Retinal pigment epithelial cell (primary cell): ENCODE data around the gene CLIC3.

Experiments used
- DNase-seq: peaks from one replicate; pipeline ENCODE4 v3.0.0-alpha.2; 2010; ENCODE audit warnings: low read depth
- H3K4me3 ChIP-seq: 2 replicates; pipeline ENCODE4 v1.5.1; 2011; ENCODE audit warnings: mild to moderate bottlenecking, low read length, control low read depth, moderate library complexity
- TF ChIP-seq, protein P1 (sequence below): conservative IDR thresholded peaks from 2 replicates; pipeline ENCODE4 v1.5.1; 2011; ENCODE audit warnings: low read depth, low read length, control low read depth, inconsistent platforms

Gene CLIC3

GRCh38 chr9:136991993-136992818 lies 4.2 kb downstream of the CLIC3 start, which contains the start of gene PAXX:
TSS of gene PAXX (plus strand) at chr9:136992422. CDS start at chr9:136992444, 22 bp downstream.
- peak; percentile 59 for DNase-seq
- peak within 1 kb of the TSS; percentile 60 for H3K4me3 ChIP-seq
- TF ChIP-seq, protein P1, sequence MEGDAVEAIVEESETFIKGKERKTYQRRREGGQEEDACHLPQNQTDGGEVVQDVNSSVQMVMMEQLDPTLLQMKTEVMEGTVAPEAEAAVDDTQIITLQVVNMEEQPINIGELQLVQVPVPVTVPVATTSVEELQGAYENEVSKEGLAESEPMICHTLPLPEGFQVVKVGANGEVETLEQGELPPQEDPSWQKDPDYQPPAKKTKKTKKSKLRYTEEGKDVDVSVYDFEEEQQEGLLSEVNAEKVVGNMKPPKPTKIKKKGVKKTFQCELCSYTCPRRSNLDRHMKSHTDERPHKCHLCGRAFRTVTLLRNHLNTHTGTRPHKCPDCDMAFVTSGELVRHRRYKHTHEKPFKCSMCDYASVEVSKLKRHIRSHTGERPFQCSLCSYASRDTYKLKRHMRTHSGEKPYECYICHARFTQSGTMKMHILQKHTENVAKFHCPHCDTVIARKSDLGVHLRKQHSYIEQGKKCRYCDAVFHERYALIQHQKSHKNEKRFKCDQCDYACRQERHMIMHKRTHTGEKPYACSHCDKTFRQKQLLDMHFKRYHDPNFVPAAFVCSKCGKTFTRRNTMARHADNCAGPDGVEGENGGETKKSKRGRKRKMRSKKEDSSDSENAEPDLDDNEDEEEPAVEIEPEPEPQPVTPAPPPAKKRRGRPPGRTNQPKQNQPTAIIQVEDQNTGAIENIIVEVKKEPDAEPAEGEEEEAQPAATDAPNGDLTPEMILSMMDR = no peak

DNA sequence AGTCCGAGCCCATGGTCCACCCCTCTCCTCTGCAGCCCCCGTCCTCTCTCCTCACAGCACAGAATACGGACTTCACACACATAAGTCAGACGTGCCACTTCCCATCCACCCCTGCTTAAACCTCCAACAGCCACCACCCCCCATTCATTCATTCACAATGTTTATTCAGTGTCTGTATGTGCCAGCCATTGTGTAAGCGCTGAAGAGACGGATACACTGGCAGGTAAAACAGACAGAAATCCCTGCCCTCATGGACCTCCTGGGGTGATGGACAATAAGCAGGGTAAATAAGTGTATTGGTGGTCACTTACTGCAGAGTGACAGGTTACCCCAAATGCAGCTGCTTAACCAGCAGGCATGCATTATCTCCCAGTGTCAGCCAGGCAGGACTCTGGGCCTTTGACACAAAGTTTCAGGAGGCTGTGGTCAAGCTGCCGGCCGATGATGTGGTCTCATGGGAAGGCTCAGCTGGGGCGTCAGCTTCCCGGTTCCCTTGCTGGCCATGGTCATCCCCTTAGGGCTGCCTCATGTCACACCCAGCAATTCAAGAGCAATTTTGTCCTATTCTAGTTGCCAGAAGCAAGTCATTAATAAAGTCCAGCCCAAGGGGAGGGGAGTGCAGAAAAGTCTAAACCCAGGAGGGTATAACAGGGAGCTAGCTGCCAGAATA lies 6.0 kb downstream of the CLIC3 start:
- no peak for DNase-seq
- no peak overlapping the region for H3K4me3 ChIP-seq
- TF ChIP-seq, protein P1 = no peak

DNA sequence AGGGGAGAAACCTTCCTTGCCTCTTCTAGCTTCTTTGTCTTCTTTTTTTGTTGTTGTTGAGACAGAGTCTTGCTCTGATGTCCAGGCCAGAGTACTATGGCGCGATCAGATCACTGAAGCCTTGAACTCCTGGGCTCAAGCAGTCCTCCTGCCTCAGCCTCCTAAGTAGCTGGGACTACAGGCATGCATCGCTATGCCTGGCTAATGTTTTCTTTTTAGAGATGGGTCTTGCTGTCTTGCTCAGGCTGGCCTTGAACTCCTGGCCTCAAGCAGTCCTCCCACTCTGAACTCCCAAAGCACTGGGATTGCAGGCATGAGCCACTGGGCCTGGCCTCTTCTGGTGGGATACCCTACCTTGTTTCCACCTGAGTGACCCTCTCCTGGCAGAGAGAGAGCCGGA lies 7.5 kb downstream of the CLIC3 start:
- no peak for DNase-seq
- H3K4me3 ChIP-seq = no peak overlapping the region
- TF ChIP-seq, protein P1 = no peak

GRCh38 chr9:136985853-136986252 lies 10.5 kb downstream of the CLIC3 start:
- TF ChIP-seq, protein P1 = no peak
- DNase-seq = no peak
- H3K4me3 ChIP-seq = no peak overlapping the region

DNA sequence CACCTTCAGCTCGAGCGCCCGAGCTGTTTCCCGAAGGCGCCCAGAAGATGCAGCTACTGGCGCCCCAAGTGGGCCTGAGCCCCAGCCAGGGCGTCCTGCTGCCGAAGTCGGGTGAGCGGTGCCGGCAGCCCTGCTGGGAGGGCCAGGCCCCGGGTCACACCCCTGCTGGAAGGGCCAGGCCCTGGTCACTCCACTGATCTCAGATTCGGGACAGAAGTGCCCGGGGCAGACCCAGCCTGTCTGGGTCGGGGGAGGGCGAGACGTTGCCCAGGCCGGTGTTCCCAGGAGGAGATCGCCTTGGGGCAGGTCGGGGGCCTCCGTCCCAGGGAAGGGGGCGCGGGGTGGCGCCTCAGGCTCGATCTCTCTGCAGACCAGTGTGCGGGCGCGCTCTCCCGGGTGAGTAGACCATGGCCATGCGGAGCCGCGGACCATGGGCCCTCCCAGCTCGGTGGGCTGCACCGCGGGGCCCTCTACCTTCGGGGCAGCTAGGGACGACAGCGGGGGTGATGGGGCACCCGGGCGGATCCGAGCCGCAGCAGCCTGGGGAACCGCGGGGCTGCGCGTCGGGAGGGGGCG lies 11.3 kb downstream of the CLIC3 start:
- TF ChIP-seq, protein P1 = no peak
- no peak for DNase-seq
- no peak overlapping the region for H3K4me3 ChIP-seq

DNA sequence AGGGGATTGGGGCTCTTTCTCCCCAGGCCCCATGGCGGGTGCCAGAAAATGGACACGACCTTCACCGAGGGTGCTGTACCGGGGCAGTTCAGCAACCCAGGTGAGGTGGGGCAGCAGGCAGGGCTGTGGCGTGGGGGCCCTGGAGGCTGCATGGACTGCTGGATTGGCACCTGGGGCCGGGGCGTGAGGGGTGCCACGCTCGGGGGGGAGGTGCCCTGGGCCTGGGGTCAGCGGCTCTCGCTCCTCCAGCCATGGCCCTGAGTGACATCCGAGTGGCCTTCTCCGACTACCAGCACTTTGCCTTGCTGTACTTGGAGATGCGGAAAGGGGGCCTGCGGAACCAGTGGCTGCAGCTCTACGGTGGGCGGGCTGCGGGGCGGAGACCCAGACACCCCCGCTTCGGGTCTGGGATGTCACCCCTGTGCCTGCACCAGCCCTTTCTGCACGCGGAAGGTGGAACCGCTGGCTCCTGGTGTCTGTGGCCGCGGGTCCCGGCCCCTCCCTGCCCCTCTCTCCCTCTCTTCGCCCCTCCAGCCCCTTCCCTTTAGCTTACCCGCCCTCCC lies 11.8 kb downstream of the CLIC3 start:
- DNase-seq = no peak
- no peak overlapping the region for H3K4me3 ChIP-seq
- TF ChIP-seq, protein P1 = no peak
